22Rv1 (cell line): Measurements from ENCODE around the gene ADGRD1.

Source experiments
- CTCF ChIP-seq: fragments of 450-650 bp; IDR thresholded peaks from 2 replicates; pipeline ENCODE4 v1.5.1; 2017; ENCODE audit warnings: mild to moderate bottlenecking
- ZFX ChIP-seq: fragments of 450-650 bp; IDR thresholded peaks from 2 replicates; pipeline ENCODE4 v1.6.1; 2017; ENCODE audit warnings: antibody characterized with exemption, borderline replicate concordance

GRCh38 chr12:130984183-130985058 is 30.7 kb downstream of the ADGRD1 start:
- TF ChIP-seq CTCF (no peak), ZFX (no peak)
